Bronchial epithelial cell (primary cell): ENCODE measurements around the gene GUCY1A2. TPM values are rescaled to one million over a fixed set of nuclear protein-coding genes. Genes with fewer than 3 reads are reported as not detected.

Source experiments
- DNase-seq: peaks from one replicate; pipeline ENCODE4 v3.0.0-alpha.2; 2010; ENCODE audit warnings: low read depth
- FAIRE-seq: peaks from 2 replicates; lab custom pipeline; 2011; peaks lifted over from hg19 to GRCh38; lab: Jason Lieb, UNC
- H3K27me3 ChIP-seq: 2 replicates; pipeline ENCODE4 v1.5.1; 2011; ENCODE audit warnings: low read length; ENCODE audit not compliant: control insufficient read depth, insufficient read depth
- H3K36me3 ChIP-seq: 2 replicates; pipeline ENCODE4 v1.5.1; 2011; ENCODE audit warnings: low read length; ENCODE audit not compliant: control insufficient read depth, insufficient read depth
- H3K4me3 ChIP-seq: 2 replicates; pipeline ENCODE4 v1.5.1; 2011; ENCODE audit warnings: mild to moderate bottlenecking, low read depth, low read length, control low read depth
- CTCF ChIP-seq: IDR thresholded peaks from 2 replicates; pipeline ENCODE4 v1.5.1; 2011; ENCODE audit warnings: mild to moderate bottlenecking, moderate library complexity, low read length, control low read depth, inconsistent platforms; ENCODE audit not compliant: insufficient read depth, severe bottlenecking
- total RNA-seq: library from RNA; depleted of rRNA; stranded (reverse); fragments of >200 nt; gene quantifications from 2 replicates; pipeline ENCODE4 v1.2.1, GENCODE V29; 2014

GUCY1A2 gene
- total RNA-seq, 1 donor from 2014 or later = not detected

DNA sequence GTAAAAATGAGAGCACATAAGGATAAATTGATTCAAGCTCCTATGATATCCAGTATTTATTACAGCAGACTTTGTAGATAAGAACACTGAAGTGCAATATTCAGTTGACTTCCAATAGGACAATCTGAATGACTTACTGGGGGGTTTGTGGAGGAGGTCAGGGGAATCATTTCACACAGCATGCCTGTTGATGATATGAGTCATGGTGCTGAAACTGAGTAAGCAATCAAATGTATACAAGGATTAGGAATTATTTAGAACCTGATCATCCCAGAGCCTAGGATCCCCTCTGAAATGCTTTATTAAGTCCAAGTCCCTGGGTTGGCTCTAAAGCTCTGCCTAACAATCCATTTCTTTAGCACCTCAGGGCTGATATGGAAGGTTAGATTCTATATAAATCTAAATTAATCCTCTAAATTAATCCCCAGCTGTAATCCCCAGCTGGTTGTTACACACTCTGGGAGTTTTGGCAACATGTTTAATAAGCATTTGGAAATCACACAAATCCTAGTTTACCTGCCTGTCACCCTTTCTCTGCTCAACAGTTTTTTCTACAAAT is 326.4 kb downstream of the GUCY1A2 start:
- FAIRE-seq (no peak), DNase-seq (peak; percentile 52)
- no peaks in the 10 kb centered on the region for H3K27me3 ChIP-seq
- no peak overlapping the region for H3K4me3 ChIP-seq
- TF ChIP-seq CTCF = no peak
- H3K36me3 ChIP-seq = no peaks in the 10 kb centered on the region

- no peak for TF ChIP-seq CTCF
- Histone ChIP-seq H3K4me3 (no peak overlapping the region), H3K36me3 (no peaks in the 10 kb centered on the region), H3K27me3 (no peaks in the 10 kb centered on the region)
- DNase-seq (no peak), FAIRE-seq (no peak)
These were observed 327.4 kb downstream of the GUCY1A2 start for GRCh38 chr11:106690923-106691322.

DNA sequence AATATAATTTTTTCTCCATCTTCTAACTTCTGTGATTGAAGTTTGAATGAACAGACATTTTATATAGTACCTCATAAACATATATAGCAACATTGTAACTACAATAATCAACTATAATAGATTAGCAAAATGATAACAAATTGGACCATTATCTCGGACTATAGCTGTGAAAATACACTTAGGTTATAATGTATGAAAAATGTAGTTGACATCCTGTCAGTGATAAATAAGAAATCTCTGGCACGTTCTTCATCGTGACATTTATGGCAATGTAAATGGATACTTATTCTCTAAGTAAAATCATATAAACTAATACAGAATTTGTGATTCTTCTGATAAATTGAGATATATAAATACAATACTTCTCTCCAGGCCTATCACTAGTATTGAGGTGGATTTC is 333.3 kb downstream of the GUCY1A2 start:
- no peaks in the 10 kb centered on the region for H3K27me3 ChIP-seq
- H3K36me3 ChIP-seq = no peaks in the 10 kb centered on the region
- no peak overlapping the region for H3K4me3 ChIP-seq
- no peak for TF ChIP-seq CTCF
- no peak for FAIRE-seq
- no peak for DNase-seq

- FAIRE-seq = no peak
- Histone ChIP-seq H3K27me3 (no peaks in the 10 kb centered on the region), H3K4me3 (no peak overlapping the region), H3K36me3 (no peaks in the 10 kb centered on the region)
- TF ChIP-seq CTCF = no peak
- DNase-seq = no peak
These were observed 334.8 kb downstream of the GUCY1A2 start for GRCh38 chr11:106683435-106683834.

DNA sequence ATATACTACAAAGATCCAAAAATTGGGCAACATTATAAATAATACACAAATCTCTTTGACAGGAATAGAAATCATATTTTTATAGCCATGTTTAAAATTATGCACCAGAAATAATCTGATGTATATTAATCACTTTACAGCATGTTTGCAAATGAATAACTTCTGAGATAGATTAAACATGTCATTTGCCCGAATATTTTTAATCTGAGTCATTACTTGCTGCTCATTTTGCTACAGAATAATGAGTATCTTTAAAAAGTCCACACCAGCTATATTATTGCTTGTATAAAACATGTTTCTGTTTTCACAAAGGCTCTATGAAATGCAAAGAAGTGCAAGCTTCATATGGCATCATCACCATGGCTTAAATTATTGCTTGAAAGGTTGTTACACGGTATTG is 336.8 kb downstream of the GUCY1A2 start:
- FAIRE-seq (no peak), DNase-seq (no peak)
- TF ChIP-seq CTCF = no peak
- H3K27me3 ChIP-seq = no peaks in the 10 kb centered on the region
- no peak overlapping the region for H3K4me3 ChIP-seq
- no peaks in the 10 kb centered on the region for H3K36me3 ChIP-seq

GRCh38 chr11:106679581-106679980 is 338.7 kb downstream of the GUCY1A2 start:
- TF ChIP-seq CTCF = no peak
- DNase-seq = no peak
- H3K27me3 ChIP-seq = no peaks in the 10 kb centered on the region
- no peak overlapping the region for H3K4me3 ChIP-seq
- H3K36me3 ChIP-seq = no peaks in the 10 kb centered on the region
- FAIRE-seq = no peak
